ENCODE measurements around the gene ZAR1.

GRCh38 chr4:48449151-48449550 is 40.9 kb upstream of the ZAR1 start:
- no peak for TF ChIP-seq EZH2 (IDR thresholded peaks at IDR 0.05; ENCODE audit: insufficient read depth, poor library complexity, severe bottlenecking)
- TF ChIP-seq EZH2phosphoT487 (IDR thresholded peaks at IDR 0.05; ENCODE audit: insufficient read depth, low read depth): no peak
